Nephron progenitor cell (in vitro differentiated cells): ENCODE measurements around the gene ITFG1.

Experiments
- DNase-seq: peaks from one replicate; pipeline ENCODE4 v3.0.0; 2021
- H3K27ac Mint-ChIP-seq: 2 replicates; pipeline ENCODE4 v1.8.0; 2021; ENCODE audit warnings: mild to moderate bottlenecking, moderate library complexity, mixed read lengths
- H3K27me3 Mint-ChIP-seq: 2 replicates; pipeline ENCODE4 v1.8.0; 2021; ENCODE audit warnings: mild to moderate bottlenecking, low read depth, mixed read lengths; ENCODE audit not compliant: poor library complexity
- H3K36me3 Mint-ChIP-seq: 2 replicates; pipeline ENCODE4 v1.8.0; 2021; ENCODE audit warnings: low read depth, mixed read lengths
- H3K4me1 Mint-ChIP-seq: 2 replicates; pipeline ENCODE4 v1.8.0; 2021; ENCODE audit warnings: mixed read lengths
- H3K4me3 Mint-ChIP-seq: 2 replicates; pipeline ENCODE4 v1.8.0; 2021; ENCODE audit warnings: mild to moderate bottlenecking, moderate library complexity, mixed read lengths
- H3K9me3 Mint-ChIP-seq: 2 replicates; pipeline ENCODE4 v1.8.0; 2021; ENCODE audit warnings: mild to moderate bottlenecking, moderate library complexity, mixed read lengths
- CTCF ChIP-seq: fragments of 200-600 bp; sonication (generic); IDR thresholded peaks from 2 replicates; pipeline ENCODE4 v1.5.0; 2021; ENCODE audit warnings: antibody characterized with exemption

The ITFG1 gene

DNA sequence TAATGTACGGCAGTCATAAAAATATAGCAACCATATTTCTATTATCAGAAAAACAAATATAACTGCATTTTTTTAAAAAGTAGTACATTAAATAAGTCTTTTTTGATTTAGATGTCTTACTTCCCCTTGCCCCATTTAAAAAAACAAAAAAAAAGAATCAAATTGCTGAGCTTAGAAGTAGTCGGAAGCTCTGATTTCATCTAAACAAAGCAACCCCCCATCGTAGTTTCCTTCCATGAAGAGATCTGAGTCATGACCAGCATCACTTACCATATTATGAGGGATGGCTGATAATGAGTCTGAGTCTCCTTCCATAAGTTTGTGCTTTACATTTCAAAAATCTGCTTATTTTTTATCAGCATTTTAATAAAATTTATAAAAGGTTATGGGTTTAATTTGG, 86.2 kb downstream of the ITFG1 start:
- Mint-ChIP-seq H3K27ac (no peak overlapping the region), H3K36me3 (peaks cover 33% of the 10 kb centered on the region), H3K9me3 (no peaks in the 10 kb centered on the region), H3K4me3 (no peak overlapping the region), H3K27me3 (peaks cover 3% of the 10 kb centered on the region), H3K4me1 (peaks cover 5% of the 10 kb centered on the region)
- no peak for DNase-seq
- TF ChIP-seq CTCF: no peak

DNA sequence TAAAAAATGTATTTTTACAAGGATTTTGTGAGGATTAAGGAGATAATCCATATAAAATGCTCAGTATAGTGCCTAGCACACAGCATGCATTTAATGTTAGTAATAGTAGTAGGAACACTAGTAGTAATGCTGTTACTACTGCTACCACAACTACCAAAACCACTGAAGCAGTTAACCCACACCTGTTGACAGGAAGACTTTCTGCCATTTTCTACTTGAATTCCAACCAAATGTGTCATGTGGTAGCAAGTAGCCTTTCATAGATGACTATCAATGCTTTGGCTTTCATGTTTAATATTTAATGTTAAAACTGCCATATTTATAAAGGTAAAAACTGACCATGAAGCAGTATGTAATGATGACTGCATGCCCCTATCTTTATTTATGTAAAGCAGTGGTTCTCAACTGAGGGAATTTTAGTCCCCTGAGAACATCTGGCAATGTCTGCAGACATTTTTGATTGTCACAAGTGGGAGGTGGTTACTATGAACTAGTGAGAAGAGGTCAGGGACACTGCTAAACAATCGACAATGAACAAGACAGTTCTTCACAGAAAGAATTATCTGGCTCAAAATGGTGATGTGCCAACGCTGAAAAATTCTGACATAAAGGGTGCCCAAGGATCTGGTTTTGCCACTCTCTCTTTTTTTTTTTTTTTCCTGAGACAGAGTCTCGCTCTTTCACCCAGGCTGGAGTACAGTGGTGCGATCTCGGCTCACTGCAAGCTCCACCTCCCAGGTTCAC, 89.4 kb downstream of the ITFG1 start:
- no peak overlapping the region for H3K27ac Mint-ChIP-seq
- H3K27me3 Mint-ChIP-seq: peaks cover 3% of the 10 kb centered on the region
- H3K4me3 Mint-ChIP-seq: no peak overlapping the region
- peaks cover 27% of the 10 kb centered on the region for H3K36me3 Mint-ChIP-seq
- H3K9me3 Mint-ChIP-seq: no peaks in the 10 kb centered on the region
- H3K4me1 Mint-ChIP-seq: peaks cover 5% of the 10 kb centered on the region
- DNase-seq: no peak
- no peak for TF ChIP-seq CTCF

GRCh38 chr16:47370536-47370935, 90.3 kb downstream of the ITFG1 start:
- H3K4me3 Mint-ChIP-seq: no peak overlapping the region
- H3K9me3 Mint-ChIP-seq: no peaks in the 10 kb centered on the region
- H3K27ac Mint-ChIP-seq: peak overlapping the region; percentile 29
- H3K36me3 Mint-ChIP-seq: peaks cover 27% of the 10 kb centered on the region
- no peak for DNase-seq
- H3K27me3 Mint-ChIP-seq: peaks cover 3% of the 10 kb centered on the region
- peaks cover 5% of the 10 kb centered on the region for H3K4me1 Mint-ChIP-seq
- TF ChIP-seq CTCF: no peak

- Mint-ChIP-seq H3K36me3 (peaks cover 14% of the 10 kb centered on the region), H3K9me3 (no peaks in the 10 kb centered on the region), H3K4me3 (no peak overlapping the region), H3K27ac (peak overlapping the region; percentile 6), H3K4me1 (peaks cover 5% of the 10 kb centered on the region), H3K27me3 (no peaks in the 10 kb centered on the region)
- TF ChIP-seq CTCF: no peak
- DNase-seq: no peak
Measured at GRCh38 chr16:47366228-47366627, 94.6 kb downstream of the ITFG1 start.

GRCh38 chr16:47363761-47364160, 97.1 kb downstream of the ITFG1 start:
- Mint-ChIP-seq H3K27ac (no peak overlapping the region), H3K4me3 (no peak overlapping the region), H3K27me3 (no peaks in the 10 kb centered on the region), H3K4me1 (no peaks in the 10 kb centered on the region), H3K36me3 (no peaks in the 10 kb centered on the region), H3K9me3 (no peaks in the 10 kb centered on the region)
- no peak for TF ChIP-seq CTCF
- DNase-seq: no peak

GRCh38 chr16:47359478-47359877, 101.4 kb downstream of the ITFG1 start:
- Mint-ChIP-seq H3K9me3 (peaks cover 6% of the 10 kb centered on the region), H3K4me3 (no peak overlapping the region), H3K27me3 (no peaks in the 10 kb centered on the region), H3K27ac (no peak overlapping the region), H3K4me1 (no peaks in the 10 kb centered on the region), H3K36me3 (peaks cover 17% of the 10 kb centered on the region)
- TF ChIP-seq CTCF: no peak
- no peak for DNase-seq
